ENCODE measurements around the gene CYP2B6.
"Not testable (repeated sequence)": the region's sequence is repeated elsewhere in the genome, so short reads cannot be mapped to it uniquely, and the experiment has no call there.

The CYP2B6 gene

GRCh38 chr19:40990972-40991381, at the start of gene CYP2B6:
Gene CYP2B6, plus strand, starts transcription at chr19:40991282. Its CDS starts 24 bp downstream, at chr19:40991306.
- peaks cover 7% of the 10 kb centered on the region for H3K9me3 Mint-ChIP-seq
- H3K4me1 Mint-ChIP-seq: no peaks in the 10 kb centered on the region
- ATAC-seq: no peak
- H3K4me3 Mint-ChIP-seq: no peak within 1 kb of the TSS
- H3K27ac Mint-ChIP-seq: no peak within 1 kb of the TSS
- no peak for DNase-seq (ENCODE audit: low spot score in 2 of 2)
- H3K36me3 Mint-ChIP-seq: peaks cover 6% of the 10 kb centered on the region

GRCh38 chr19:40941481-40942219, 49.4 kb upstream of the CYP2B6 start:
- Mint-ChIP-seq H3K9me3 (no peaks in the 10 kb centered on the region), H3K36me3 (no peaks in the 10 kb centered on the region), H3K4me3 (no peak overlapping the region), H3K27ac (no peak overlapping the region), H3K4me1 (peaks cover 7% of the 10 kb centered on the region)
- no peak for DNase-seq (ENCODE audit: low spot score in 2 of 2)
- ATAC-seq: no peak

- H3K27ac Mint-ChIP-seq: no peak overlapping the region
- ATAC-seq (no peak), DNase-seq (ENCODE audit: low spot score in 2 of 2) (no peak)
- no peaks in the 10 kb centered on the region for H3K4me1 Mint-ChIP-seq
- no peak overlapping the region for H3K4me3 Mint-ChIP-seq
- H3K36me3 Mint-ChIP-seq: no peaks in the 10 kb centered on the region
- no peaks in the 10 kb centered on the region for H3K9me3 Mint-ChIP-seq
Observed at GRCh38 chr19:40945645-40946044, 45.4 kb upstream of the CYP2B6 start.

- H3K36me3 Mint-ChIP-seq: no peaks in the 10 kb centered on the region
- DNase-seq (ENCODE audit: low spot score in 2 of 2): no peak
- H3K4me1 Mint-ChIP-seq: no peaks in the 10 kb centered on the region
- no peak overlapping the region for H3K4me3 Mint-ChIP-seq
- H3K27ac Mint-ChIP-seq: no peak overlapping the region
- no peak for ATAC-seq
- no peaks in the 10 kb centered on the region for H3K9me3 Mint-ChIP-seq
Observed at GRCh38 chr19:40947114-40947513, 44.0 kb upstream of the CYP2B6 start.

- DNase-seq (ENCODE audit: low spot score in 2 of 2) (no peak), ATAC-seq (no peak)
- no peak overlapping the region for H3K27ac Mint-ChIP-seq
- H3K36me3 Mint-ChIP-seq: no peaks in the 10 kb centered on the region
- no peak overlapping the region for H3K4me3 Mint-ChIP-seq
- H3K4me1 Mint-ChIP-seq: no peaks in the 10 kb centered on the region
- H3K9me3 Mint-ChIP-seq: peaks cover 2% of the 10 kb centered on the region
Observed at GRCh38 chr19:40947573-40947972, 43.5 kb upstream of the CYP2B6 start.

GRCh38 chr19:40948580-40949299, 42.3 kb upstream of the CYP2B6 start:
- ATAC-seq (no peak), DNase-seq (ENCODE audit: low spot score in 2 of 2) (no peak)
- Mint-ChIP-seq H3K36me3 (no peaks in the 10 kb centered on the region), H3K9me3 (peaks cover 6% of the 10 kb centered on the region), H3K4me3 (no peak overlapping the region), H3K4me1 (no peaks in the 10 kb centered on the region), H3K27ac (no peak overlapping the region)

- no peak for ATAC-seq
- H3K4me1 Mint-ChIP-seq: no peaks in the 10 kb centered on the region
- no peaks in the 10 kb centered on the region for H3K36me3 Mint-ChIP-seq
- DNase-seq (ENCODE audit: low spot score in 2 of 2): no peak
- no peak overlapping the region for H3K27ac Mint-ChIP-seq
- no peak overlapping the region for H3K4me3 Mint-ChIP-seq
- H3K9me3 Mint-ChIP-seq: peaks cover 18% of the 10 kb centered on the region
Observed at GRCh38 chr19:40954573-40954972, 36.5 kb upstream of the CYP2B6 start.

GRCh38 chr19:40959338-40959737, 31.7 kb upstream of the CYP2B6 start:
- no peaks in the 10 kb centered on the region for H3K36me3 Mint-ChIP-seq
- H3K27ac Mint-ChIP-seq: no peak overlapping the region
- peaks cover 9% of the 10 kb centered on the region for H3K9me3 Mint-ChIP-seq

GRCh38 chr19:40960062-40960685, 30.9 kb upstream of the CYP2B6 start:
- H3K4me1 Mint-ChIP-seq: peaks cover 6% of the 10 kb centered on the region
- DNase-seq (ENCODE audit: low spot score in 2 of 2): no peak
- no peak overlapping the region for H3K27ac Mint-ChIP-seq
- H3K36me3 Mint-ChIP-seq: no peaks in the 10 kb centered on the region
- no peak overlapping the region for H3K4me3 Mint-ChIP-seq
- H3K9me3 Mint-ChIP-seq: peaks cover 4% of the 10 kb centered on the region
- no peak for ATAC-seq

More at GRCh38 chr19:40959338-40959737, 31.7 kb upstream of the CYP2B6 start:
- Mint-ChIP-seq H3K4me3 (no peak overlapping the region), H3K4me1 (peaks cover 6% of the 10 kb centered on the region)
- no peak for ATAC-seq
- DNase-seq (ENCODE audit: low spot score in 2 of 2): no peak

GRCh38 chr19:40960780-40961179, 30.3 kb upstream of the CYP2B6 start:
- Mint-ChIP-seq H3K36me3 (no peaks in the 10 kb centered on the region), H3K27ac (no peak overlapping the region), H3K4me1 (peaks cover 6% of the 10 kb centered on the region), H3K9me3 (peaks cover 4% of the 10 kb centered on the region), H3K4me3 (no peak overlapping the region)
- DNase-seq (ENCODE audit: low spot score in 2 of 2) (no peak), ATAC-seq (no peak)

GRCh38 chr19:40962460-40962961, 28.6 kb upstream of the CYP2B6 start:
- Mint-ChIP-seq H3K9me3 (peaks cover under 1% of the 10 kb centered on the region), H3K4me1 (peaks cover 6% of the 10 kb centered on the region), H3K36me3 (no peaks in the 10 kb centered on the region), H3K4me3 (no peak overlapping the region), H3K27ac (no peak overlapping the region)
- DNase-seq (ENCODE audit: low spot score in 2 of 2): no peak
- ATAC-seq: no peak

GRCh38 chr19:40964361-40964760, 26.7 kb upstream of the CYP2B6 start:
- not testable (repeated sequence) for H3K4me3 Mint-ChIP-seq, H3K9me3 Mint-ChIP-seq
- H3K4me1 Mint-ChIP-seq: peaks cover 11% of the 10 kb centered on the region

GRCh38 chr19:40965351-40965750, 25.7 kb upstream of the CYP2B6 start:
- H3K4me3 Mint-ChIP-seq: not testable (repeated sequence)

More at GRCh38 chr19:40964361-40964760, 26.7 kb upstream of the CYP2B6 start:
- ATAC-seq; DNase-seq (ENCODE audit: low spot score in 2 of 2); H3K36me3 Mint-ChIP-seq; H3K27ac Mint-ChIP-seq: not testable (repeated sequence)

GRCh38 chr19:40966591-40966990, 24.5 kb upstream of the CYP2B6 start:
- DNase-seq (ENCODE audit: low spot score in 2 of 2); H3K9me3 Mint-ChIP-seq; H3K4me3 Mint-ChIP-seq; ATAC-seq; H3K36me3 Mint-ChIP-seq; H3K27ac Mint-ChIP-seq: not testable (repeated sequence)
- peaks cover 32% of the 10 kb centered on the region for H3K4me1 Mint-ChIP-seq

More at GRCh38 chr19:40965351-40965750, 25.7 kb upstream of the CYP2B6 start:
- H3K9me3 Mint-ChIP-seq; ATAC-seq; DNase-seq (ENCODE audit: low spot score in 2 of 2); H3K27ac Mint-ChIP-seq; H3K36me3 Mint-ChIP-seq: not testable (repeated sequence)
- H3K4me1 Mint-ChIP-seq: peaks cover 21% of the 10 kb centered on the region

GRCh38 chr19:40968065-40968464, 23.0 kb upstream of the CYP2B6 start:
- peaks cover 26% of the 10 kb centered on the region for H3K4me1 Mint-ChIP-seq
- not testable (repeated sequence) for H3K4me3 Mint-ChIP-seq; H3K9me3 Mint-ChIP-seq; H3K27ac Mint-ChIP-seq; H3K36me3 Mint-ChIP-seq; ATAC-seq; DNase-seq (ENCODE audit: low spot score in 2 of 2)
